NCI-H446 treated with DMSO at 0.1 percent for 48 hours (cell line): ENCODE data around the gene INTS1.

Experiments
- DNase-seq: peaks from one replicate; lab custom pipeline; 2025; lab: John Stamatoyannopoulos, UW

INTS1 gene

DNA sequence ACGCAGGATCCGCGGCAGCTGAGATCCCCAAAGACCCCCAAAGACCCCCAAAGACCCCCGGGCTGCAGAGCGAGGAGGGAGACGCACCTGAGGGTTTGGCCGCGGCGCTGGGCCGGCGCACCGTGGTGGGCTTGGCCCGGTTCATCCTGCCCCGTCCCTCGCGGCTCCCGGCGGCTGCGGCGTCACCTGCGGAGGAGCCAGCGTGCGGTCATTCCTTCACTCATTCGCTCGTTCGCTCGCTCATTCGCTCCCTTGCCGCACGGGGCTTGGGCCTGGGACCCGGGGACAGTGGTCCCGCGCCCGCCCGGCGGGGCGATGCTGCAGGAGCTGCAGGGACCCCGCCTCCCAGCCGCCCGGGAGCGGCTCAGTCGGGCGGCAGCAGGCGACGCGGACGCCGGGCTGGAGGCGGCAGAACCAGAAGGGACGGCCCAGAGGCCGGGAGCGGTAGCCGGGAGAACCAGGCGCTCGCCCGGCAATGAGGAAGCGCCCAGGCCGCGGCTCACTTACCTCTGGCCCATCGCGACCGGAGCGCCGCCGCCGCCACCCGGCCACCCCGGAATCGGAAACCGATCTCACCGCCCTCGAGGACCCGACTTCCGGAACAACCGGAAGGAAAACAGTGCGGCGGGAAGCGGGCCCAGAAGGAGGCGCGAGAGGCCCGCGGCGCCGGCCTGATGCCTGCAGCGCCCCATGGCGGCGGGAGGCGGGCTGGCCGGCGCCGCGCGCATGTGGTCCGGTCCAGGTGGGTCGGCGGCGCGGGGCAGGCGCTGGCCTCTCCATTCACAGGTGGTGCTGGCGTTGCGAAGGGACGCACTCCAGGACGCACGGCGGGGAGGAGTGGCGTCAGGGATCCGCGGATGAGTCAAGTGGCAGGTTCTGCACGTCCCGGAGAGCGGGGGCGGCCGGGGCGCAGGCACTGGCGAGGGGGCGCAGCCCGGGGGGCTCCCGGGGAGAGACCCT, at the start of gene INTS1:
INTS1 (minus strand) TSS at position 574 of the 960 bp plus-strand sequence; CDS start at position 145, 429 bp downstream.
- peak; percentile 77 for DNase-seq

DNA sequence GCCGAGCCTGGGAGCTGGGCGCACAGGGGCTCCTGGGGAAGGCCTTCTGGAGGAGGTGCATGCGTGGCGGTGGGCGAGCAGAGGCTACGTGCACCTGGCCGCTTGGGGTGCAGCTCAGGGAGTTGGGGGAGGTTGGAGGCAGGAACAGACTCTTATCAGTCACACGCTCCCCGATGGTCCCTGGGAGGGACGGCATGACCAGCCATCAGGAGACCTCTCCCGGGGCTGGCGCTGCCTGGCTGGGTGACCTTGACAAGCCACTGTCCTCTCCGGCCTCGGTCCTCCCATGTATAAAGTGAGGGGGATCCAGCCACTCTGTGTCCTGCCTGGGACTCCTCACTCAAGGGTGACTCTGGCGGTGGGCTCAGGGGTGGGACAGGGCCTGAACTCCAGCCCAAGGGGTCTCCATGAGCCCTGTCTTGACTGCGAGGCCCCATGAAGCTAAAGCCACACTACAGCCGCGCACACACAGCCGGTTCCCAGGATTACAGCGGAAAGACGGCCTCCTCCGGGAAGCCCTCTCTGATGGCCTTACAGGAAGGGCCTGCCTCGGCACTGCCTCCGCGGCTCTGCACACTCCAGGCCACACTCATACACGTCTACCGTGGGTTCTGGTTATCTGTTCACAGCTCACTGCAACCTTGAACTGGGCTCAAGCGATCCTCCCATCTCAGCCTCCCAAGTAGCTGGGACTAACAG, 49.5 kb upstream of the INTS1 start:
- DNase-seq, result no peak

DNA sequence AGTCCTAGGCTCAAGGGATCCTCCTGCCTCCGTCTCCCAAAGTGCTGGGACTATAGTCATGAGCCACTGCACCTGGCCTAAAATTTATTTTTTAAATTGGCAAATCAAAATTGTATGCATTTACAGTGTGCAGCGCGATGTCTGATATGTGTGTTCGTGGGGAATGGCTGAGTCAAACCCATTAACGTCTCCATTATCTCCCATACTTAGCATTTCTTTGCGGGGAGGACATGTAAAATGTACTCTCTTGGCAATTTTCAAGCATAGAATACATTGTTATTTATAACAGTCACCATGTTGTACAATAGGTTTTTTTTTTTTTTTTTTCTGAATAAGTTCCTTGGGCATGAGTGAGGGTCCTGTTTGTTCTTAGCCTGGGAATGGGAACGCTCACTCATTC, 48.0 kb upstream of the INTS1 start:
- DNase-seq, result no peak

DNA sequence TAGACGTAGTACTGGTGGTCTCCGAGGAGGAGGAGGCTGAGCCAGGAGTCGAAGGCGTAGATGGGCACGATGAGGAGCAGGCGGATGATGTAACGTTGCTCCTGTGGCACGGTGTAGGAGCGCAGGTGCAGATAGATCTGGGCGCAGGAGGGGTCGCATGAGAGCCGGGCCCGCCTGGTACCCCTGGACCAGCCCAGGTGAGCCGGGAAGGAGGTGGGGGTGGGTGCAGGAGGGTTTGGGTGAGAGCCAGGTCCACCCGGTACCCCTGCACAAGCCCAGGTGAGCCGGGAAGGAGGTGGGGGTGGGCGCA, 46.6 kb upstream of the INTS1 start:
- DNase-seq, result no peak

DNA sequence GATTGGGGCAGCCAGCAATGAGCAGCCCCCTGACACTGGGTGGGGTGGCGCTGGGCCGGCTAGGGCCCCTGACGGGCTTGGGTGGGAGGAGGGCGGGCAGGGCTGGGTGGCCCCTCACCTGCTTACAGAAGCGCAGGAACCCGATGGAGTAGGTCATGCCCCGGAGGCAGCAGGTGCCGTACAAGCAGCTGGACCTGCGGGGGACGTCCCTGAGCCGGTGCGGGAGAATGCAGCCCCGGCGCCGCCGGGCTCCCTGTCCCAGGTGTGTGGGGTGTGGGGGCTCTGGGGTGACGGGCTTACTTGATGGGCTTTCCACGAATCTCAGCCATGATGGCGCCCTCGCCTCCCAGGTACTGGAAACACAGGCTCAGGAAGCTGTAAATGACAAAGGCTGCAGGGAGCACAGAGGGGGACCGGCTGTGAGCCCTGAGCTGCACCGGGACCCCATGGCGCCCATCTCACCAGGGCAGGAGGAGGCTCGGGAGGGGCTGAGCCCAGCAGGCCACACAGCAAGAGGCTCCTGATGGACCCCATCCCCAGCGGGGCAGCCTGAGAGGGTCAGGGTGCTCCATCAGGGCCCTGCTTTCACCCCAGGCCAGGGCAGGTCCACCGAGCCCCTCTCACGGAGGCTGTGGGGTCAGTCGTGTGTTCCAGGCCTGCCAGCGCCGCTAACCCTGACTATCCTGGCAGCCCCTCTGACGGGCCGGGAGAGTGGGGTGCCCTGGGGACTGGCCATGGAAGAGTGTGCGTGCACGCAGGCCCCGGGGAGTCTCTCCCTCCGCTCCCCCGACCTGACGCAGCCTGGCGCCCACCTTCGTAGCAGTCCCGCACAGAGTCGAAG, 46.0 kb upstream of the INTS1 start:
- DNase-seq, result no peak

GRCh38 chr7:1549357-1550004, 45.3 kb upstream of the INTS1 start:
- DNase-seq, result no peak

DNA sequence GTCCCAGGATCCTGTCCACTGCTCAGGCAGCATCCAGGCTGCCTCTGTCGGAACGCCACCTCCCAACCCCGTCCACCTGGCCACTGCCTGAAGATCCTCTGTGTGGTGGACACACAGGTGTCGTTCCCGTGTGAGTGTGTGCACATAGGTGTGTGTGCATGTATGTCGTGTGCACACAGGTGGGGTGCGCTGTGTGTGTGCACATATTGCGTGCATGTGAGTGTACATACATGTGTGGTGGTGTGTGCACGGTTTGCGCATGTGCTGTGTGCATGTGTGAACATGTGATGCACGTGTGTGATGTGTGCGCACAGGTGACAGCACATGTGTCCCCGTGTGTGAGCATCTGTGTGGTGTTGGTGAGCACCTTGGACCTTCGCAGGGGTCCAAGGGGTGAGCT, 44.8 kb upstream of the INTS1 start:
- no peak for DNase-seq

- DNase-seq, result no peak
Measured at GRCh38 chr7:1548438-1548831, 44.2 kb upstream of the INTS1 start.

GRCh38 chr7:1547777-1548437, 43.7 kb upstream of the INTS1 start:
- no peak for DNase-seq

DNA sequence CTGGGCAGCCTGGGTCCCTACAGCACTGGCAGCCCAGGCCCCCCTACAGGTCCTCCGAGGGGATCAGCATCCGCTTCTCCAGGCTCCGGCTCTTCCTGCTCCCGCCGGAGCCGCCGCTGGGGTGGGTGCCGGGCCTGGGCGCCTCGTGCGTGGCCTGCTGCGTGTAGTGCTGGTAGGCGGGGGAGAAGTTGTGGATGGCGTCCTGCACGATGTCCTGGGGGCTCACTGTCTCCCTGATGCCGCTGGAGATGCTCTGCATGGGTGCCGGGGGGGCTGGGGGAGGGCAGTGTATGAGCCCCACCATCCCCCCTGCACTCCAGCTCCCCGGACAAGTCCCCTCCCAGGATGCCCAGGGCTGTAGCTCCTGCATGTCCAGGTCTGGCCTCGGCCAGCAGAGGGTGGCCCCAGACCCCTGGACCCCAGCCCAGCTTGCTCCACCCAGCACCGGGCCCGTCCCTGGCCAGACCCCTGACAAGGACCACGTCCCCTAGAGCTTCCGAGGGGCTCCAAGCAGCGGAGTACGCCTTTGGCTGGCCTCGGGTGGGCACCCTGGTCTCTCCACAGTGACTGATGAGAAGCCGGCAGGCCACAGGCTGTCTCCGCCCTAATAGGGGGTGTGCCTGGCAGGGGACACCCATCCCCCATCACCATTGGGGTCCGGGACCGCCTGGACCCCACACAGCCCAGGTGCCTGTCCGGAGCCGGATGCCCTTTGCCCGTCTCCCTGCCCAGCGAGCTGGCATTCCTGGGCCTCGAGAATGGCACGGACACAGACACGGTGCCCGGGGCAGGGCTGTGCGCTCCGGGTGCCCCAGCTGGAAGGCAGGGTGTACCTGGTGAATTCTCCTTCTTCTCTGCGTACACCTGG, 43.0 kb upstream of the INTS1 start:
- DNase-seq, result no peak

DNA sequence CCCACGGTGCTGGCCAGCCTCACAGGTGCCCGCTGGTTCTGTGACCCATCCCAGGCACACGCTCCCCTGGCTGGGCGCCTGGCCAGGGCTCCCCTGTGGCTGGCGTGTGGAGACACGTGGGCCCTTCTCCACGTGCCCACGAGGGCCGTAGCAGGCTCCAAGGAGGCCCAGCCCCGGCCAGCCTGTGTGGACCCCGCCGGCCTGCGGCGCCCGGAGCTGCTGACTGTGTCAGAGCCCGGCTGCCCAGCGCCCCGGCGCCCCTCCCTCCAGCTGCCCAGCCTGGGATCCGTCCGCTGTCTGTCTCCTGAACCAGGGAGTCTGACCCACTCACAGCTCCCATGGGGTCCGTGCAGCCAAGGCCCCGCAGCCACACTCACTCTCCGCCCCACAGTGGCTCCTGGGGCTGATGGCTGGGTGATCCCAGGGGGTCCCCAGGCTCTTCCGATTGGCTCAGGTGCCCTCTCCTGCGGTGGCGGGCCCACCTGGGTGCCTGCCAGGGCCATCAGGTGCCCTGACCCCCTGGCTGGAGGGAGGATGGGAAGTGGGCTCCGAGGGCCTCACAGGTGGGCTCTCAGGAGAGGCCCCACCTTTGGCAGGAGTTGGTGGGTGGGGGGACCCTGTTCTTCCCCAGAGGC, 42.2 kb upstream of the INTS1 start:
- no peak for DNase-seq

DNA sequence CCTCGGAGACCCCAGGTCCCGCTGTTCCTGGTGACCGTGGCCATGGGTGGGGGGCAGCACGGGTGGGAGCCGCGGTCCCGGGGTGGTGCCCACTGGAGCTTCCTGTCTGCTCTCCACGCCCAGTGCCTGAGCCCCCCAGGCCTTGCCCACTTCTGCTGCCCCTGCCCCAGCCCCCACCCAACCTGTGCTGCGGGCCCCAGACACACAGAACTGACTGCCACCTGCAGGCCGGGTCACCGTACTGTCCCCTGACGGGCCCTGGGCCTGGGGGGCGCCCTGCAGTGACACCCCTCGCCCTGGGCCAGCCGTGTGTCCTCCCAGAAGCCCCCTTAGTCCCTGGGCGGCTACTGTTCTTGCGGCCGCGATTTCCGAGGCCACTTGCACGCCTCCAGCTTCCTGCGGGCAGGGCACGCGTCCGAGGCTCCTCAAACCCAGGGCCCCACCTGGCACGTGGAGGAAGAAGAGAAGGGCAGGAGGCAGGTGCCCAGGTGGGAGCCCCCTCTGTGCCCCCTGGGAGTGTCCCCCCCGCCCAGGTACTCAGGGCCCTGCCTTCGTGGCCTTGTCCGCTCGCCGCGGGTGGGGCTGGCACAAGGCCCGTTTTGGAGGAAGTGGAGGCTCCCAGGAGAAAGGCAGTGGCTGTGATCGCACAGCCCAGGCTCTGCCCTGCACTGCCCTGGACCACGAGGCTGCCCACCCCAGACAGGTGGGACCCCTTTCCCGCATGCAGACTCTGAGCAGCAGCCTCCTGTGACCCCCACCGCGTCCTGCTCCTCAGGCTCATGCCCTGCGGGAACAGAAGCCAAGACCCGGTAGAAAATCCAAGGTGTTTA, 41.4 kb upstream of the INTS1 start:
- no peak for DNase-seq

DNA sequence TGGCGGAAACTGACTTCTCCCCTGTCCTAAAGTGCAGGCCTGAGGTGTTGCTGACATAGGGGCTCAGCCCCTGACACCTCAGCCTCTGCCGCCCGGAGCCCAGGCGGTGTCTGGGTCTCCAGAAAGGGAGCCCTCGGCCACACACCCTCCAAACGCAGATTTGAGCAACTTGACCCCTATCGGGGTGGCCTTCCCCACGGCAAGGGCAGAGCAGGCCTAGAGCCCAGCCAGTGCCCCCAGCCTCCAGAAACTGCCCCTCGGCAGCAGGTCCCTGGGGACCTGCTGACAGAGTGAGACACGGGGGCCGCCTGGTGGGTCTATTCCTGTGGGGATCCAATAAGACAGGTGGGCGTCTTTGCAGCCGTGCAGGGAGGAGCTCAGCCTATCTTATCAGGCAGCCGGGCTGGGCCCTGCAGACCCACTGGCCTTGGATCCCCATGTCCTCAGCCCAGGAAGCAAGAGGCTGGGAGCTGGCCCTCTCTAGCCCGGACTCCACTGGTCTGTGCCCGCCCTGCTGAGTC, 40.8 kb upstream of the INTS1 start:
- DNase-seq, result no peak

- DNase-seq, result no peak
Measured at GRCh38 chr7:1544178-1544895, 40.1 kb upstream of the INTS1 start.

- no peak for DNase-seq
Measured at GRCh38 chr7:1543826-1544177, 39.6 kb upstream of the INTS1 start.

GRCh38 chr7:1542841-1543747, 38.9 kb upstream of the INTS1 start:
- no peak for DNase-seq

- DNase-seq, result no peak
Measured at GRCh38 chr7:1542329-1542728, 38.1 kb upstream of the INTS1 start.
